Caco-2 (cell line): ENCODE results near the gene SLC6A17. TPM values are rescaled to one million over a fixed set of nuclear protein-coding genes. Genes with fewer than 3 reads are reported as not detected.

ENCODE experiments used
- BruUV-seq: library from RNA; stranded (reverse); fragments of 400-500 nt; replicated peaks from 2 replicates; lab custom pipeline; 2021; lab: Mats Ljungman, UMichigan
- CTCF ChIA-PET: fragments of 300-600 bp; sonication (Branson Sonifier 250); formaldehyde crosslinking; loops from one replicate; lab custom pipeline; 2022; ENCODE audit warnings: antibody characterized with exemption; lab: Charles Lee
- POLR2A ChIA-PET: fragments of 300-600 bp; sonication (Branson Sonifier 250); formaldehyde crosslinking; loops from one replicate; lab custom pipeline; 2022; ENCODE audit warnings: antibody characterized with exemption; lab: Charles Lee
- DNase-seq, 2 experiments: peaks; one replicate each; pipeline versions ENCODE4 v3.0.0 to v3.0.0-alpha.2; 2020 to 2022
- H3K27me3 ChIP-seq: replicated peaks from 2 replicates; pipeline ENCODE4 v1.6.0; 2011; ENCODE audit warnings: low read length; ENCODE audit not compliant: control insufficient read depth, insufficient read depth
- H3K36me3 ChIP-seq: 2 replicates; pipeline ENCODE4 v1.5.1; 2011; ENCODE audit warnings: low read length; ENCODE audit not compliant: control insufficient read depth, insufficient read depth
- H3K4me1 ChIP-seq: fragments of 250-450 bp; sonication (Bioruptor Pico); 2 replicates; pipeline ENCODE4 v1.5.1; 2020; ENCODE audit warnings: mild to moderate bottlenecking
- H3K4me3 ChIP-seq: 2 replicates; pipeline ENCODE4 v1.5.1; 2011; ENCODE audit warnings: low read depth, mild to moderate bottlenecking, control low read depth, low read length
- H3K9me3 ChIP-seq: fragments of 250-450 bp; sonication (Bioruptor Pico); 2 replicates; pipeline ENCODE4 v1.5.1; 2020; ENCODE audit warnings: mild to moderate bottlenecking, moderate library complexity
- H3K27ac Mint-ChIP-seq: one replicate; pipeline ENCODE4 v1.8.0; 2022; ENCODE audit warnings: mixed read lengths; ENCODE audit not compliant: unreplicated experiment
- H3K27me3 Mint-ChIP-seq: one replicate; pipeline ENCODE4 v1.8.0; 2022; ENCODE audit warnings: mixed read lengths; ENCODE audit not compliant: insufficient read depth, unreplicated experiment
- H3K36me3 Mint-ChIP-seq: one replicate; pipeline ENCODE4 v1.8.0; 2022; ENCODE audit warnings: mild to moderate bottlenecking, mixed read lengths; ENCODE audit not compliant: insufficient read depth, unreplicated experiment
- H3K4me1 Mint-ChIP-seq: one replicate; pipeline ENCODE4 v1.8.0; 2022; ENCODE audit warnings: low read depth, mixed read lengths; ENCODE audit not compliant: unreplicated experiment
- H3K4me3 Mint-ChIP-seq: one replicate; pipeline ENCODE4 v1.8.0; 2022; ENCODE audit warnings: mild to moderate bottlenecking, moderate library complexity, mixed read lengths; ENCODE audit not compliant: unreplicated experiment
- H3K9me3 Mint-ChIP-seq: one replicate; pipeline ENCODE4 v1.8.0; 2022; ENCODE audit warnings: mixed read lengths; ENCODE audit not compliant: unreplicated experiment
- intact Hi-C: fragments of 100-400 bp; cut with micrococcal nuclease; formaldehyde crosslinking; loops from one replicate; pipeline ENCODE4 v1.10.0; 2022; ENCODE audit not compliant: unreplicated experiment
- total RNA-seq: library from RNA; stranded (reverse); gene quantifications from 2 replicates; pipeline ENCODE4 v1.2.3, GENCODE V29; 2022
- TF ChIP-seq, protein P1 (sequence below), 2 experiments: fragments of 200-600 bp in 1 of 2; IDR thresholded peaks; 1 replicate in 1 of 2; 2 replicates in 1 of 2; pipeline versions ENCODE4 v1.5.1 to v1.8.0; 2011 to 2022; ENCODE audit warnings: antibody characterized with exemption in 1 of 2, control low read depth in 1 of 2, inconsistent platforms in 1 of 2, low read depth in 1 of 2, low read length in 1 of 2, mild to moderate bottlenecking in 1 of 2, moderate library complexity in 1 of 2; ENCODE audit not compliant: insufficient read depth in 1 of 2, severe bottlenecking in 1 of 2, unreplicated experiment in 1 of 2

SLC6A17 gene
- total RNA-seq, 1 experiment from 2014 or later: not detected

- H3K9me3 ChIP-seq: no peaks in the 10 kb centered on the region
- TF ChIP-seq, protein P1, sequence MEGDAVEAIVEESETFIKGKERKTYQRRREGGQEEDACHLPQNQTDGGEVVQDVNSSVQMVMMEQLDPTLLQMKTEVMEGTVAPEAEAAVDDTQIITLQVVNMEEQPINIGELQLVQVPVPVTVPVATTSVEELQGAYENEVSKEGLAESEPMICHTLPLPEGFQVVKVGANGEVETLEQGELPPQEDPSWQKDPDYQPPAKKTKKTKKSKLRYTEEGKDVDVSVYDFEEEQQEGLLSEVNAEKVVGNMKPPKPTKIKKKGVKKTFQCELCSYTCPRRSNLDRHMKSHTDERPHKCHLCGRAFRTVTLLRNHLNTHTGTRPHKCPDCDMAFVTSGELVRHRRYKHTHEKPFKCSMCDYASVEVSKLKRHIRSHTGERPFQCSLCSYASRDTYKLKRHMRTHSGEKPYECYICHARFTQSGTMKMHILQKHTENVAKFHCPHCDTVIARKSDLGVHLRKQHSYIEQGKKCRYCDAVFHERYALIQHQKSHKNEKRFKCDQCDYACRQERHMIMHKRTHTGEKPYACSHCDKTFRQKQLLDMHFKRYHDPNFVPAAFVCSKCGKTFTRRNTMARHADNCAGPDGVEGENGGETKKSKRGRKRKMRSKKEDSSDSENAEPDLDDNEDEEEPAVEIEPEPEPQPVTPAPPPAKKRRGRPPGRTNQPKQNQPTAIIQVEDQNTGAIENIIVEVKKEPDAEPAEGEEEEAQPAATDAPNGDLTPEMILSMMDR (IDR thresholded peaks at IDR 0.05; ENCODE audit: insufficient read depth in 1 of 2, low read depth in 1 of 2, low read length in 1 of 2, severe bottlenecking in 1 of 2, unreplicated experiment in 1 of 2): no peak
- no peak overlapping the region for H3K4me3 ChIP-seq
- peaks cover 4% of the 10 kb centered on the region; the same call in 1 of the 2 replicates for H3K4me1 ChIP-seq
- H3K9me3 Mint-ChIP-seq: no peaks in the 10 kb centered on the region
- intact Hi-C loops: no loop called here
- DNase-seq: no peak
- no peaks in the 10 kb centered on the region for H3K36me3 ChIP-seq
- H3K27me3 ChIP-seq: no peaks in the 10 kb centered on the region
- H3K4me3 Mint-ChIP-seq: no peak overlapping the region
- ChIA-PET CTCF (interaction anchor here (1.3 kb wide), 1 partner anchor 99 kb away, joined by 4 read pairs; no protein-coding TSS in a partner anchor), POLR2A (no interaction called here)
- H3K4me1 Mint-ChIP-seq: no peaks in the 10 kb centered on the region
- BruUV-seq: no TSS peak
- no peaks in the 10 kb centered on the region for H3K36me3 Mint-ChIP-seq
- H3K27me3 Mint-ChIP-seq: no peaks in the 10 kb centered on the region
- no peak overlapping the region for H3K27ac Mint-ChIP-seq
Measured at GRCh38 chr1:110213143-110213540, 62.8 kb downstream of the SLC6A17 start.

DNA sequence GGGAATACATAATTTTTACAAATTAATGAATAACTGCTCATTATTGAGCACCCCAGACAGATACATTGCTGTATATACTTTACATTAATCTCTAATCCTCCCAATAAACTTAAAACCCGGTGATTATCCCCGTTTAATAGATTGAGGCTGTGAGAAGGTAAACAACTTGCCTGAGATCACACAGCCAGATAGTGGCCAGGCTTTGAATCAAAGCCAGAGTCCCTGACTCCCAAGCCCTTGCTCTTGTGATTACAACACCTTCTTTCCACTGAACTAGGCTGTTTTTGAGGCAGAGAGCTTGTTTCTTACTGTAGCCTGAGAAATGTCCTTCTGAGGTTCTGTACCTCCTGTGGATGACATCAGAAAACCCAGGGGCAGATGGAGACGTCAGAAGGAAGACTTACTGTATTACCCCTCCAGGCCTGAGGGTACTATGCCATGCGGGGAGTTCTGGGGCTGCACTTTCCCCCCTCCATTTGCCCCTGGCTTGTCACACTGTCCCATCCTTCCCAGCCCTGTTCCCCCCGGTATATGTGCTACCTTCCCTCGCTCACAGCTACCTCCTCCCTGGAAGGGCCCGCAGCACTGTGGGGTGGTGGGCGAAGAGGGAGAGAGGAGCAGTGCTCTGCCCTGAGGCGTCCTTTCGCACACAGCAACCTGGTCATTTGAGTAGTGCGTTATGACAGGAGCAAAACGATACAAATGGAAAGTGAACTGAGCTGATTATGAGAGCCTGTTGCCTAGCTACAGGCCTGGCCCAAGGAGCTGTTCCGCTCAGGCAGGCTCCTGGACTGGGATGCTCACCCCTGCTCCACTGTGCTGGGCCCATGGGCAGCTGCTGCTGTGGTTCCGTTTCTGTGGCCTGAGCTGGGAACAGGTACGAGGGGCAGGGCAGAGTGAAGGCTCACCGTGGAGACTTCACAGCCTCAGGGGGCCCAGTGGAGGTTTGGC, 64.4 kb downstream of the SLC6A17 start:
- ChIA-PET POLR2A (no interaction called here), CTCF (no interaction called here)
- Histone ChIP-seq H3K4me1 (peaks cover under 1% of the 10 kb centered on the region; the same call in 1 of the 2 replicates), H3K9me3 (no peaks in the 10 kb centered on the region), H3K4me3 (no peak overlapping the region), H3K36me3 (no peaks in the 10 kb centered on the region), H3K27me3 (no peaks in the 10 kb centered on the region)
- no peaks in the 10 kb centered on the region for H3K27me3 Mint-ChIP-seq
- H3K4me1 Mint-ChIP-seq: no peaks in the 10 kb centered on the region
- no peaks in the 10 kb centered on the region for H3K36me3 Mint-ChIP-seq
- intact Hi-C loops: no loop called here
- DNase-seq: no peak
- BruUV-seq: no TSS peak
- no peaks in the 10 kb centered on the region for H3K9me3 Mint-ChIP-seq
- H3K27ac Mint-ChIP-seq: no peak overlapping the region
- no peak overlapping the region for H3K4me3 Mint-ChIP-seq
- TF ChIP-seq, protein P1 (IDR thresholded peaks at IDR 0.05; ENCODE audit: insufficient read depth in 1 of 2, low read depth in 1 of 2, low read length in 1 of 2, severe bottlenecking in 1 of 2, unreplicated experiment in 1 of 2): no peak

DNA sequence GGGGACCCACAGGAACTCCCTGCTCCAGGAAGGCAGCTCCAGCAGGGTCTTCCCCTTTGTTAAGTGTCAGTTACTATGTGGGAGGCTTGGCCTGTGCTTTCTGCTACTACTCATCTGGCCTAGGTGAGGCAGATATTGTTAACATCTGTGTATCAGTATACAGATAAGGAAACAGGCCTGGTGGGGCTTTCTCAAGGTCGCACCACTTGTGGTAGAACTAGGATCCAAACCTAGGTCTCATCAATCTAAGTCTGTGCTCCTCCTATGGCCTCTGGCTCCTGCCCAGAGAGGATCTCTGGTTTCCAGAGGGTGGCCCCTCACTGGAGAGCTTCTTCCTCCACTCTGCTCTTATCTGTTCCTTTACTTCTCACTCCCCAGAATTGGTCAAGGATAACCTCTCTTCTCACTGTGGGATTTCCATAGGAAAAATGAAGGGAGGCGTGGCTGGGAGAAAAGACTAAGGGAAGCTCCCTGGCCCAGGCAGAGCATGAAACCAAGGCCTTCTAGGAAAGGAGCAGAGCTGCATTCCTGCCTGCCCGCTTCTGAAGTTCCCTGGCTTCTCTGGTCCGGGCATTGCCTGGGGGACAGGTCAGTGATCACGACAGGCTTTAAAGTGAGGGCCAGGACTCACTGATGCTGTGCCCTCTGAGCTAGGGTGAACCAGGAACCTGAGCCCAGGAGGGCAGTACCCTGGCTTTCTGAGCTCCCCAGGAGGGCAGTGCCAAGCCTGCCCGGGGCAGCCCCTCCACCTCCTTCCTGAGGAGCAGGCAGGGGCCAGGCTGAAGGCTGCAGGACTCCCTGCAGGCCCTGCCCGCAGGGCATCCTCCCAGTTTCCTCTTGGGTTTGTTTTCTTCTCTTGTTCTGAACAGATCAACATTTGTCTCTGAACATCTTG, 65.6 kb downstream of the SLC6A17 start:
- H3K27ac Mint-ChIP-seq: no peak overlapping the region
- TF ChIP-seq, protein P1 (IDR thresholded peaks at IDR 0.05; ENCODE audit: insufficient read depth in 1 of 2, low read depth in 1 of 2, low read length in 1 of 2, severe bottlenecking in 1 of 2, unreplicated experiment in 1 of 2): no peak
- H3K9me3 Mint-ChIP-seq: no peaks in the 10 kb centered on the region
- Histone ChIP-seq H3K36me3 (no peaks in the 10 kb centered on the region), H3K9me3 (no peaks in the 10 kb centered on the region), H3K27me3 (no peaks in the 10 kb centered on the region), H3K4me1 (no peaks in the 10 kb centered on the region; the same call in 1 of the 2 replicates), H3K4me3 (no peak overlapping the region)
- H3K4me3 Mint-ChIP-seq: no peak overlapping the region
- H3K27me3 Mint-ChIP-seq: no peaks in the 10 kb centered on the region
- ChIA-PET POLR2A (no interaction called here), CTCF (no interaction called here)
- no peaks in the 10 kb centered on the region for H3K4me1 Mint-ChIP-seq
- intact Hi-C loops: no loop called here
- BruUV-seq: no TSS peak
- no peak for DNase-seq
- H3K36me3 Mint-ChIP-seq: no peaks in the 10 kb centered on the region
